HG03571 (cell line): ENCODE results near the gene KRT78.
"Not testable (repeated sequence)": the region's sequence is repeated elsewhere in the genome, so short reads cannot be mapped to it uniquely, and the experiment has no call there.

ENCODE experiments used
- ATAC-seq: cut with Tn5 transposase; IDR thresholded peaks from one replicate; pipeline ENCODE4 v1.9.1; 2021; ENCODE audit not compliant: unreplicated experiment

KRT78 gene, protein sequence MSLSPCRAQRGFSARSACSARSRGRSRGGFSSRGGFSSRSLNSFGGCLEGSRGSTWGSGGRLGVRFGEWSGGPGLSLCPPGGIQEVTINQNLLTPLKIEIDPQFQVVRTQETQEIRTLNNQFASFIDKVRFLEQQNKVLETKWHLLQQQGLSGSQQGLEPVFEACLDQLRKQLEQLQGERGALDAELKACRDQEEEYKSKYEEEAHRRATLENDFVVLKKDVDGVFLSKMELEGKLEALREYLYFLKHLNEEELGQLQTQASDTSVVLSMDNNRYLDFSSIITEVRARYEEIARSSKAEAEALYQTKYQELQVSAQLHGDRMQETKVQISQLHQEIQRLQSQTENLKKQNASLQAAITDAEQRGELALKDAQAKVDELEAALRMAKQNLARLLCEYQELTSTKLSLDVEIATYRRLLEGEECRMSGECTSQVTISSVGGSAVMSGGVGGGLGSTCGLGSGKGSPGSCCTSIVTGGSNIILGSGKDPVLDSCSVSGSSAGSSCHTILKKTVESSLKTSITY

DNA sequence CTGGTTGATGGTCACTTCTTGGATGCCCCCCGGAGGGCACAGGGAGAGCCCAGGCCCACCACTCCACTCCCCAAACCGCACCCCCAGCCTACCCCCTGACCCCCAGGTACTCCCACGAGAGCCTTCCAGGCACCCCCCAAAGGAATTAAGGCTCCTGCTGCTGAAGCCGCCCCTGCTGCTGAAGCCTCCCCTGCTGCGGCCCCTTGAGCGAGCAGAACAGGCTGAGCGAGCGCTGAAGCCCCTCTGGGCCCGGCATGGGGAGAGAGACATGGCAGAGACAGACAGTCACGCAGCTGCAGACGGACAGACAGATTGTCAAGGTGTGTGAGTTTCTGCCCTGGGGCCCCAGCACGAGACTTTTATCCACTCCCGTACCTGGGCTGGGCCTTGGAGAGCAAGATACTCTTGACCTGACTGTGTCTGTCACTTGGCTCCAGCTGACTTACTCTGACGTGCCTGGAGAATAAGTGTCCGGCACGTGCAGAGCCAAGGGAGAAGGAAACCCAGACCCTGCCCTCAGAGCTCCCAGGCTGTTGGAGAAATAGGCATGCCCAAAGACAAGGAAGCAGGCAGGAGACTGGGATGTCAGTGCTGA, at the start of gene KRT78:
TSS of gene KRT78 (minus strand) at position 334 of the 595 bp plus-strand sequence. CDS start at position 270, 64 bp downstream.
- no peak for ATAC-seq

DNA sequence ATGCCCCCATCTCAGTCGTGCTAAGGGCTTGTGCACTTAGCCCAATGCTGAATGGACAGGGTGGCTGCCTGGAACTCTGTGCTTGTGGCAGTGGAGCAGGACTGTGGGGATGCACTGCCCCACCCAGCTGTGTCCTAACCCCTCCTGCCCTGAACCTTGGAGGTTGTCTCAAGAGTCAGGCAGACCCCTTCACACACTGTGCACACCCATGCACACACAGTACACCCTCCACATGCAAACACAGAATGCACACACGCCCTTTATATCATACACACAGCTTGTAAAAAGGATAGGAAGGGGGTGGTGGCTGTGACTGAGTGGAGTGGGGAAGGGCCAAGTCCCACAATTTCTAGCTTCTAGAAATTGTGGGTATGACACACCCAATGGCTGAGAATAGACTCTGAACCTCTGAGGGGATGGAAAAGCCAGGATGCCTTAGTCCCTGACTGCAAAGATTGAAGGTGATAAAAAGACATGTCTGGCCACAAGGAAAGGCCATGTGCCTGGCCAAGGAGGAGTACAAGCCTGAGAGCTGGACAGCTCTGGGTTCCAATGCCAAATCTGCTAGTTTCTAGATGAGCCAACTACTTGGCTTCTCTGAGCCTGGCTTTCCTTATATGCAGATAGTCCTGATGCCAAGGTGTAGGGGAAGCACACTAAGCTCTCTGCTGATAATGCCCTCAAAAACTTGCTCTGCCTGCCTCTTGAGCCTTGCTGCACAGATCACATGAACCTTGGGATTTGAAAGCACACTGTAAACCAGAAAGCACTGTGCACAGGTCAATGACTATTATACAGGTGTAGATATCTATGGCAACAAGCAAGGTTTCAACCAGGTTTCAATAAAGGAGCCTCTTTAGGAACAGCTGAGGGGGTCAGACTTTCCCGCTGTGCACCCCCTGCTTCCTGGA, 47.7 kb upstream of the KRT78 start:
- ATAC-seq = no peak

DNA sequence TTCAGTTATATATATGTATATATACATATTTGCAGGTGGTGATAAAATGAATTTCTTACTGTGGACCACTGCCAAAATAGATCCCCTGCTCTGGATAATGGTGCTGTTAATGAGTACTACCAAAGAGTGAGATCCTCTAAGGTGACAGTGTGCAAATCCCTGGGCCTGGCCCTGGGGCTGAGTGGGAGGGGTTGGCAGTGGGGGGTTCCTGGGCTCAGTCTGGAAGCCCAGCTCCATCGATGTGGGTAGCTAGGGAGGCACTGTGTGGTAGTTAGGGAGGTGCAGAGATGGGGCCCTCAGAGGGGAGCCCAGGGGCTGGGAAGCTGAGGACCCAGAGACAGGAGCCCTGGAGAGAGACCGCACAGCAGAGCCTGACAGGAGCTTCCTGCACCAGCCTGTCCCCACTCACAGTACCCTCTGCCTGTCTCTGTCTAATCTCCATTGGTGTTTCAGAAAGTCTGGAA, 47.0 kb upstream of the KRT78 start:
- no peak for ATAC-seq

DNA sequence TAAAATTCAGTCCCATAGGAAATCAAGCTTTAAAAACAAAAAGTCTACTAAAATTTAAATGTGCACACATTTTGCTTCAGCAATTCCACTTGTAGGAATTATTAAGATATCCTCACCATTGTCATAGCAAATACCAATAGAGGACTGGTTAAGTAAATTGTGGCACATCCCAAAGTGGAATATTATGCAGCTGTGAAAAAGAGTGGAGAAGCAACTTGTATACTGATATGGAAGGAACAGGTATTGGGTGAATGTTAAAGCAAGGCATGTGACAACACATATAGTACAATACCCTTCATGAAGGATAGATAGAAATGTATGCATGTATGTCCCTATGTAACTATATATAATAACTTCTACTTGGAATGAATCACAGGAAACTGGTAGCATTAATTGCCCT, 44.2 kb upstream of the KRT78 start:
- ATAC-seq = no peak

DNA sequence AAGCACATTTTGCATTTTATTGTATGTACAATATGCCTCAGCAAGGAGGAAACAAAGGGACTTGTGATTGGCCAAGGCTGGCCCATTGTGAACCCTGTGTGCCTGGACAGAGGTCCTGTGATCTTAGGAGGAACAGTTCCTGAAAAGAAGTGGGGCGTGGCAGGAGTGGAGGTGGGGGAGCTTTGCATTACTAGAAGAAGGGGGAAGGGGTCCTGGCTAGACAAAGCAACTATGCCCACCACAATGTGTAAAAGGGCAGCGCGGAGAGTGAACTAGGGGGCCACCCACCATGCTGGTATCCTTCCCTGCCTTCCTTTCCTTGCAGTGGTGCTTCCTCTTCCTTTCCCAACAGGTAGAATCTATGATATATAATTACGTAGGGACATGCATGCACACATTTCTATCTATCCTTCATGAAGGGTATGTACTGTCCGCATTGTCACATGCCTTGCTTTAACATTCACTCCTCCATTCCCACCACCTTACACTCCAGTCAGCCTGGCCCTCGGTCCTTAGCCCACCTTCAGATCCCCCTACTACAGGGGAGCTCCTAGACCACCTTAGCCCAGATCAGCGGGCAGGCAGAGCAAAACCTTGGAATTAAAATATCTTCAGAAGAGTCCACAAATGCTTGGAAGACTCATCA, 43.5 kb upstream of the KRT78 start:
- no peak for ATAC-seq

DNA sequence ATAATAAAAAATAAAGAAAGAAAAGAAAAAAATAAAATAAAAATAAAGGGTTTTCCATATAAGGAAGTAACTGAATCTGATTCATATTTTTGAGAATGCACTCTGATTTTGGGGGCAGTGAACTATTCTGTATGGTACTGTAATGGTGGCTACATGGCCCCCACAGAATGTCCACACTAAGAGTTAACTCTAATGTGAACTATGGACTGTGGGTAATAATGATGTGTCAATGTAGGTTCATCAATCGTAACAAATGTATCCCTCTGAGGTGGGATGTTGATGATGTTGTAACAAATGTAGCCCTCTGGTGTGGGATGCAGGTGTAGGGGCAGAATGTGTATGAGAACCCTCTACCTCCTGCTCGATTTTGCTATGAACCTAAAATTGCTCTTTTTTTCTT, 42.2 kb upstream of the KRT78 start:
- ATAC-seq = no peak

DNA sequence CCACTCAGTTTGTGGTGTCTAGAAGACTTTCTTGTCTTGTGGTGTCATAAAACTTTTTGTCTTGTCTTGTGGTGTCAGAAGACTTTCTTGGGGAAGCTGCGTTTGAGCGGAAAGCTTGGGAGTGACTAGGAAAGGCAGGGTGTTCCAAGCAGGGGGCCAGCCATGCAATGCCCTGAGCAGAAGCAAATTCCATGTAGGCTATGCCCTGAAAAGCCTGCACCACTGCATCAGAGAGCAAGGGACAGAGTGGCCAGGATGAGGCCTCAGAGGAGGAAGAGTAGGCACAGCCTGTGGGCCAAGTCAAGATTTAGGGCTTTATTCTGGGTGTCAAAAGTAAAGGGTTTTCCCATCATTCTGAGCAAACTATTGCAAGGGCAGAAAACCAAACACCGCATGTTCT, 41.6 kb upstream of the KRT78 start:
- no peak for ATAC-seq

DNA sequence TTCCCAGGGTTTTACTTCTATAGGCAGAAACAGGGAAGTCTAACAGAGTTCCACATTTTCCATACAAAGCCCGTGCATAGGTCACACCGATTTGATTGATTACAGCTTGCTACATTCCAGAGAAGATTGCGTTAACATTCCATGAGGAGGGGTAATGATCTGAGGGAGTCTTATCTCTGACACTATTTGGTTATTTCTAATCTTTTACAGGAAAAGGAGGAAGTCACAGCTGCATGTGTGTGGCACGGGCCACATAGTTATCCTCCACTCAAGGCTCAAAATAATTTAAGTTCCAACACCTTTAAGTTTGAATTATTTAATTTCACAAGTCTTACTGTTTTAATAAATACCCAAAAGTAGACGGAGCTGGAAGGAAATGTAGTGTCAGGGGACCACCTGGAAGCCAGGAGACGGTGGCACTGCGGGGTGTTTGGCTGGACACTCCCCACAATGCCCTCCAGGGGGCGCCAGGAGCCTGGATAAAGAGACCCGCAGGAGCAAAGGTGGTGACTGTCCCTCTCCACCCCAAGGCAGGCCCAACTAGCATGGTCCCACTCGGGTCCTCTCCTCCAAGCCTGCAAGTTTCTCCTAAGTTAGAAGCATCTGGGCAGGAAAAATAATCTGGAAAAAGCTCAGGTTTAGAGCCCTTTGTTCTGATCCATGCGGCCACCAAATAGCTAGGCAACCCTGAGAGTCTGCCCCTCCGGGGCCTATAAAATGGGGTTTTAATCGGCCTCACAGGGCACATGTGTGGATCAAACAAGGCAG, 35.9 kb upstream of the KRT78 start:
- ATAC-seq = no peak

DNA sequence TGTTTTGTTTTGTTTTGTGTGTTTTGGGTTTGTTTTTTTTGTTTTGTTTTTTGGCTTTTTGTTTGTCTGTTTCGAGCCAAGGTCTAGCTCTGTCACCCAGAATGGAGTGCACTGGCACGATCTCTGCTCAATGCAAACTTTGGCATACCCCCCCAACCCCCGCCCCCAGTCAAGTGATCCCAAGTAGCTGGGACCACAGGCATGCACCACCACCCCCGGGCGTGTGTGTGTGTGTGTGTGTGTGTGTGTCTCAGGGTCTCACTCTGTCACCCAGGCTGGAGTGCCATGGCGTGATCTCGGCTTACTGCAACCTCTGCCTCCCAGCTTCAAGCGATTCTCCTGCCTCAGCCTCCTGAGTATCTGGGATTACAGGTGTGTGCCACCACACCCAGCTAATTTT, 31.7 kb upstream of the KRT78 start:
- ATAC-seq = not testable (repeated sequence)

DNA sequence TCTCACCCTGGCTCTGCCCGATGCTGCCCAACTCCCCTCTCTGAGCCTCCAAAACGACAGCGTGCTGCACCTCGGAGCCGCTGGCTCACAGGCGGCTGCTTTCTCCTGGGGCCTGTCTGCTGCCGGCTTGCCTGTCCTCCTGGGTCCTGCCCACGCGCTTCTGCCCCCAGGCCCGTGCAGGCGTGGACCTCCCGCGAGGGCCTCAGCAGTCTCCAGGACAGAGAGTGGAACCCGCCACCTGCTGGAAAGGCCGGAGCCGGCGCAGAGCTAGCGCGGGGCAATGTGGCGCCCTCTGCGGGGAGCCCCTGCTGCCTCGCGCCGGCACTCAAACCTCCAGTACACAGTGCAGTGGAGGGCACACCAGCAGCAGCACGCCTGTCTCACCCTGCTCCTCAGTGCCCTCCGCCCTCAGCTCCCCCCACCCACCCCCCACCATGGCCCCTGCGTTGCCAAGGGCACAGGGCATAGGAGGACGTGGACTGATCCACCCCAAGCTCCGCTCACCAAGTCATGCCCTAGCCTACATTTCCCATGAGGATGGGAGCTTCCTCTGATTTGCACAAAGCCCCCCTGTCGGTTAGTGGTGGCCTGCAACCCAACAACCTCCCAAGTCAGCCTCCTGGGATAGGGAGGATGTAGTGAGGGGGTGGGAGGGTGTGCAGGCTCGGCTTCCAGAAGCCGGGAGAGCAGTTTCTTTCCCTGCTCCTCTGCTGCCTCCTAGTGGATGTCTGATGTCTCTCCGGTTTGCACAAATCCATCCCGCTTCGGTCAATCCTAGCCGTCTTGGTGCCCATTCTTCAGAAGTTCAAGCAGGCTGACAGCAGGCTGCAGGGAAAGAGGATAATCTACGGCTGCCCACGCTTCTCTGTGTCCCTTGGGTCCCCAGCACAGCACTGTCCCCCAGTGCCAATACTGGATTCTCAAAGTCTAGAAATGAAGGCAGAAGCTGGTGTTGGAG, 30.9 kb upstream of the KRT78 start:
- no peak for ATAC-seq

DNA sequence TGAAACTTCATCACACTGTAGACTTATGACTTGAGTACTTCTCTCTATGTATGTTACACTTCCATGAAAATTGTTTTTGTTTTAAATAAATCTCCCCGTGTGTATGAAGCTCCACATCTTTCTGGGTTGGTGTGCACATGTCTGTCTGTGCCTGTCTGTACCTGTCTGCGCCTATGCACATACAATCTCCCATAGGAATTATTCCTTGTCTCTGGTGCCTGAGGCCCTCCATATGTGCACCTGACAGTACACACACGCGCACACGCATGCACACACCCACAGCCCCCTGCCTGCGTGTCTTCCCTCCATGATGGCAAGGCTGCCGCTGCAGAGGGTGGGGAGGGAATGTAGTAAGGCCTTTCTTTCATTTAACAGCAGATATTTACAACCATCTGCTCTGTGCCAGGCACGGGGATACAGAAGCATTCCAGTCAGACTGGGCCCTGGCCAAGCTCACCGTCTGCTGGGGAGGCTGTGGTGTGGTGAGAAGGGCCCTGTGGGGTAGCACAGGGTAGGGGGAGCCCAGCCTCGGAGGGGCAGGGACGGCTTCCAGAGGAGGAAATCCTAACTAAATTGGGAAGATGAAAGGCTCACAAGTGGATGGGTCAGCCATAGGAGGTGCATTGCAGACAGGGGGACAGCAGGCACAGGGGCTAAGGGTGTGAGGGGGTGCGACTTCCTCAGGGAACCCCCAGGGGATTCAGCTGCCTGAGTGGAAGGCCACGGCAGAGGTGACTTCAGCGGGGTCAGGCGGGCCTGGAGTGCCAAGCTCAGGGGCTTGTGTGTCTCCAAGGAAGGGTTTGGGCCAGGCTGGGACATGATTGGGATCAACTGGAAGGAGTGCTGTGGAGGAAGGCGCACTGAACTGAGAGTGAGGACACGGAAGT, 30.0 kb upstream of the KRT78 start:
- no peak for ATAC-seq

DNA sequence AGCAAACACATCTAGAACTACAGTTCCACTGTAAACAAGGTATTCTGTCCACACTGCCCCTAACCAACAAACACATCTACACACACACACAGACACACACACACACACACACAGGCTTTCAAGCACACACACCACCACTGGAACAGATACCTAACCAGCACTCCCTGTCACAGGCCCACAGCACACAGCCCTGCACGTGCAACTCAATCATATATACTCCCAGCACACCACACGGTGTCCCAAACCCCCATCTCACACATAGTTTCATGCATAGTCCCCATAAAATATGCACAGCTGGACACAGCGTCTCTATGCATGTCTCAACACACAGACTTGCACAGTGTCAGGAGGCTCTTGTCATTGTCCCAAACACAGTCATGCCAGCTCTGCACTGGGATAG, 28.4 kb upstream of the KRT78 start:
- no peak for ATAC-seq

DNA sequence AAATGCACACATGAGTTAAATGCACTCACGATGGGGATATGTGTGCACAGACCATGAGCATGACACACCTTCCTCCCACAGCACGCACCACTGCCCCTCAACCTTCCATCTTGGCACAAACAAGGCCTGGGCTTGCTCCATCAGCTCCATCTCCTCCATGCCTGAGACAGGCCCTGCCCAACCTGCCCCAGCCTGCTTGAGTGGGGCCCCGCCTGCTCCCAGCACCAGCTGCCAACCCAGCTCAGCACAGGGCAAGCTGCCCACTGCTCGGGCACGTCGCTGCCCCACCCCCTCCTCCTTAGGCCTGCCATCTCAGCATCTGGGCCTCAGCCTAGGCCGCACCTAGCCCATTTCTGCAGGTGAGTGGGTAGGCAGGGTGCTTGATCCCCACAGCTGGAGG, 27.6 kb upstream of the KRT78 start:
- ATAC-seq = no peak

DNA sequence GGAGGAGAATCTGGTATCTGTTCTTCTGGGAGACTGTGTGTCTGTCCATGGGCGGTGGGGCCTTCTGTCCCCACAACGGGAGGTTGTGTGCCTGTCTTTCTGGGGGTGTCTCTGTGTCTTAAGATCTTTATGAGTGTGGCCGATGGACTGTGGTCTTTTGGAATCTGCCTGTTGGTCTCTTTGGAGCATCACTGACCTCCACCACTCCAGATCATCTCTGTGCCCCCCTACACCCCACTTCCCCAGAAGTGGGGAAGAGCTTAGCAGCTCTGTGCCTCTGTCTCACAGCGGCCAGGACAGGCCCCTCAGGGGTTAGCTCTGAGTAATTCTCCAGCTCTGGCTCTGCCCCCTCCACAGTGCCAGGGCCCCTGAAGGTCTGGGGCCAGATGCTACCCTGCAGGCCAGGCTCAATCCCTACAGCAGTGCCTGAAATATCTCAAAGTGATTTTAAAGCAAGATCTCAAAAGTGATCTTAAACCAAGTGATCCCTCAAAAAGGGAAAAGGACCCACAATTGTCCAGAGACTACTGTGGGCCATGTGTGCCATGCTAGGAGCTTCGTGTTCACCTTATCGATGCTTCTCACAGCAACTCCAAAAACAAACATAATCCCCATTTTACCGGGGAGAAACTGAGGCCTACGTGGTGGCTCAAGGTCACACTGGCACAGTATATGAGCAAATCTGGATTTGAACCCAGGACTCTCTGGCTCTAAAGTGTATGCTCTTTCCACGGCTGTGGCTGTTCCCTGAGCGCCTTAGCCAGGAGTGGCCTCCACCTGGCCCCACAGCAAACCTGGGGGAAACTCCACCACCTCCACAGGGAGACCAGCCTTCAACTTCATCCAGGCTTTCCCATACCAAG, 26.0 kb upstream of the KRT78 start:
- no peak for ATAC-seq

DNA sequence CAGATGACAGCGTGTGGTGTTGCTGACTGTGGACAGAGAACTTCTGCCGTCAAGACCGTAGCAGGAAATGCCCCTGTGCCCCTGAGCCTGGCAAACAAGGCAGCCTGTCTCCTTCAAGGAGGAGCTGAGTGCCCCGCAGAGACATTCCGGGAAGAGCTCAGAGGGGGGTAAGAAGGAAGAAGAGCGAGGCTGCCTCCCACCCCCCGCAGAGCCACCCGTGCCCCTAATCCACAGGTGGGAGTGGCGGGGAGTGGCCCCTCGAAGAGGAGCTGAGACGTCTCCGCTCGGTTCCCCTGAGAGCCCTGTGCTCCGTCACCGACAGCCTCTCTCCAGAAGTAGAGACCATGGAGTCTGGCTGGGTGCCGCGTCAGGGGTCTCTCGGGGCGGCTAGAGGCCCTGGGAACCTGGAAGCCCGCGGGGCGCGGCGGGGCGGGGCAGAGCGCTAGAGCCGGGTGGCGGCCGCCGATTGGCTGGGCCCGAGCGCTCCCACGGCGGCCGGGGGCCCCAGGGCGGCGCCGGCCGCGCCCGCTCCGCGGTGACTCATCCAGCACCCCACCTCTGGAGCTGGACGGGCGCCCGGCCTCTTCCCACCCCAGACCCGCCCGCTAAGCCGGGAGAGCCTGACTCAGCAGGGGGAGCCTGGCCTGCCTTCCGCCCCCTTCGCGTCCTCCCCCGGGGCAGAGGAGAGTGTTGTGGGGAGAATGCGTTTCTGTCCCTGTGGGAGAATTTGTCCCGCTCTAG, 25.2 kb upstream of the KRT78 start:
- no peak for ATAC-seq

DNA sequence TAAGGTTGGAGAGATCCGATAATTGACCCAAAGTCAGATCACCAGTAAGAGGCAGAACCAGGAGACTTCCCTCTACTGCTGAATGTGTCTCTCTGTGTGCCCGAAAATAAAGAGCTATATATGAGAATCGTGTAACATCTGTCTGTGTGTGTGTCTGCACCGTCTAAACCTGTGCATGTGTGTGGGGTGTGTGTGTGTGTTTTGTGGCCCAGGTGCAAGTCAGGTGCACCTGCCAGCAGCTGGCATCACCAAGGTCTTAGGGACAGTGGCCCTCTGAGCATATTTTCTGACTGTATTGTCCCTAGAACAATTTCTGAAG, 24.7 kb upstream of the KRT78 start:
- no peak for ATAC-seq
